GM23338 (cell line): ENCODE data around the gene DLL1. TPM values are rescaled to one million over a fixed set of nuclear protein-coding genes. Genes with fewer than 3 reads are reported as not detected.

Experiments used
- ATAC-seq: fragments of 200-7000 bp; cut with Tn5 transposase; 3 replicates; pipeline ENCODE4 v1.9.1; 2020
- DNase-seq: peaks from one replicate; pipeline ENCODE4 v3.0.0-alpha.2; 2015; ENCODE audit warnings: low spot score
- H2AFZ ChIP-seq: fragments of 200-600 bp; sonication (generic); 2 replicates; pipeline ENCODE4 v1.8.0; 2016; ENCODE audit warnings: antibody characterized with exemption, mild to moderate bottlenecking, moderate library complexity
- H3F3A ChIP-seq: fragments of 200-600 bp; sonication (generic); replicated peaks from 2 replicates; pipeline ENCODE4 v1.8.0; 2017; ENCODE audit warnings: antibody characterized with exemption, mixed run types, low read depth
- H3K27ac ChIP-seq: fragments of 200-600 bp; sonication (generic); 2 replicates; pipeline ENCODE4 v1.6.1; 2016; ENCODE audit warnings: low read depth
- H3K27me3 ChIP-seq: fragments of 200-600 bp; sonication (generic); 2 replicates; pipeline ENCODE4 v1.8.0; 2016; ENCODE audit warnings: mild to moderate bottlenecking, mixed run types, moderate library complexity; ENCODE audit not compliant: insufficient read depth
- H3K36me3 ChIP-seq: fragments of 200-600 bp; sonication (generic); 2 replicates; pipeline ENCODE4 v1.8.0; 2016; ENCODE audit warnings: mild to moderate bottlenecking; ENCODE audit not compliant: insufficient read depth
- H3K4me1 ChIP-seq: fragments of 200-600 bp; sonication (generic); 2 replicates; pipeline ENCODE4 v1.8.0; 2016; ENCODE audit warnings: mild to moderate bottlenecking, moderate library complexity; ENCODE audit not compliant: insufficient read depth
- H3K4me2 ChIP-seq: fragments of 200-600 bp; sonication (generic); 2 replicates; pipeline ENCODE4 v1.7.1; 2017; ENCODE audit warnings: mixed run types
- H3K4me3 ChIP-seq: fragments of 200-600 bp; sonication (generic); 2 replicates; pipeline ENCODE4 v1.6.1; 2016; ENCODE audit warnings: mixed run types
- H3K79me2 ChIP-seq: fragments of 200-600 bp; sonication (generic); replicated peaks from 2 replicates; pipeline ENCODE4 v1.8.0; 2017; ENCODE audit warnings: mild to moderate bottlenecking; ENCODE audit not compliant: insufficient read depth
- H3K9me2 ChIP-seq: fragments of 200-600 bp; sonication (generic); 2 replicates; pipeline ENCODE4 v1.8.0; 2017; ENCODE audit not compliant: insufficient read depth
- H4K20me1 ChIP-seq: fragments of 200-600 bp; sonication (generic); replicated peaks from 2 replicates; pipeline ENCODE4 v1.8.0; 2017; ENCODE audit warnings: mild to moderate bottlenecking; ENCODE audit not compliant: insufficient read depth
- H3K27ac Mint-ChIP-seq: 2 replicates; pipeline ENCODE4 v1.8.0; 2020; ENCODE audit warnings: inconsistent platforms, mild to moderate bottlenecking, moderate library complexity, mixed read lengths
- H3K27me3 Mint-ChIP-seq: 3 replicates; pipeline ENCODE4 v1.8.0; 2022; ENCODE audit warnings: low read depth, mild to moderate bottlenecking, moderate library complexity, mixed read lengths, inconsistent platforms; ENCODE audit not compliant: insufficient read depth, poor library complexity
- H3K36me3 Mint-ChIP-seq: 3 replicates; pipeline ENCODE4 v1.8.0; 2021; ENCODE audit warnings: low read depth, mild to moderate bottlenecking, inconsistent platforms, moderate library complexity, mixed read lengths
- H3K4me1 Mint-ChIP-seq: 3 replicates; pipeline ENCODE4 v1.8.0; 2020; ENCODE audit warnings: mild to moderate bottlenecking, inconsistent platforms, mixed read lengths
- H3K4me3 Mint-ChIP-seq: 3 replicates; pipeline ENCODE4 v1.8.0; 2021; ENCODE audit warnings: moderate library complexity, mild to moderate bottlenecking, inconsistent platforms, mixed read lengths
- H3K9me3 Mint-ChIP-seq: 3 replicates; pipeline ENCODE4 v1.8.0; 2020; ENCODE audit warnings: moderate library complexity, mild to moderate bottlenecking, inconsistent platforms, mixed read lengths
- CTCF ChIP-seq, 2 experiments: fragments of 200-600 bp in 1 of 2; sonication (generic) in 1 of 2; conservative IDR thresholded peaks; 2 replicates each; pipeline versions ENCODE4 v1.5.1 to v1.6.1; 2016 to 2017; ENCODE audit warnings: antibody characterized with exemption in 2 of 2, low read depth in 2 of 2, mild to moderate bottlenecking in 2 of 2, moderate library complexity in 1 of 2
- EZH2phosphoT487 ChIP-seq: fragments of 200-600 bp; sonication (generic); IDR thresholded peaks from one replicate; pipeline ENCODE4 v1.8.1; 2018; ENCODE audit warnings: antibody characterized with exemption; ENCODE audit not compliant: unreplicated experiment
- ZNF331 ChIP-seq: fragments of 250-450 bp; sonication (Bioruptor Pico); IDR thresholded peaks from 2 replicates; pipeline ENCODE4 v1.5.0; 2020; ENCODE audit warnings: low read depth, mild to moderate bottlenecking, moderate library complexity
- polyA plus RNA-seq: library from polyadenylated mRNA; unstranded; fragments of >200 nt; fragmentation: Nextera tagmentation; extraction: Ambion mirVana; gene quantifications from 2 replicates; pipeline ENCODE4 v1.2.1, GENCODE V29; 2016
- total RNA-seq: library from RNA; depleted of rRNA; stranded (reverse); fragments of >200 nt; shearing (Covaris generic); gene quantifications from 2 replicates; pipeline ENCODE4 v1.2.3, GENCODE V29; 2014
- TF ChIP-seq, protein P1 (sequence below): IDR thresholded peaks from 2 replicates; pipeline ENCODE4 v1.6.1; 2016; ENCODE audit warnings: antibody characterized with exemption

The DLL1 gene
- total and polyA plus RNA-seq, 2 experiments from 2014 or later: 2.2 to 4.6 TPM

GRCh38 chr6:170267688-170268087 lies 23.2 kb downstream of the DLL1 start:
- H3K79me2 ChIP-seq: no peaks in the 10 kb centered on the region
- ATAC-seq (no peak), DNase-seq (no peak)
- Mint-ChIP-seq H3K27ac (no peak overlapping the region; the same call in 1 of the 2 replicates), H3K36me3 (no peaks in the 10 kb centered on the region; the same call in 2 of the 3 replicates), H3K27me3 (peaks cover 13% of the 10 kb centered on the region), H3K9me3 (no peaks in the 10 kb centered on the region; the same call in 2 of the 3 replicates), H3K4me3 (no peak overlapping the region; the same call in 2 of the 3 replicates), H3K4me1 (peaks cover 28% of the 10 kb centered on the region)
- H3K4me2 ChIP-seq: no peak overlapping the region
- H3K27ac ChIP-seq: no peak overlapping the region
- H3K4me1 ChIP-seq: no peaks in the 10 kb centered on the region
- no peaks in the 10 kb centered on the region for H3K9me2 ChIP-seq
- no peaks in the 10 kb centered on the region for H4K20me1 ChIP-seq
- H3K27me3 ChIP-seq: no peaks in the 10 kb centered on the region
- no peaks in the 10 kb centered on the region for H3F3A ChIP-seq
- TF ChIP-seq, protein P1, sequence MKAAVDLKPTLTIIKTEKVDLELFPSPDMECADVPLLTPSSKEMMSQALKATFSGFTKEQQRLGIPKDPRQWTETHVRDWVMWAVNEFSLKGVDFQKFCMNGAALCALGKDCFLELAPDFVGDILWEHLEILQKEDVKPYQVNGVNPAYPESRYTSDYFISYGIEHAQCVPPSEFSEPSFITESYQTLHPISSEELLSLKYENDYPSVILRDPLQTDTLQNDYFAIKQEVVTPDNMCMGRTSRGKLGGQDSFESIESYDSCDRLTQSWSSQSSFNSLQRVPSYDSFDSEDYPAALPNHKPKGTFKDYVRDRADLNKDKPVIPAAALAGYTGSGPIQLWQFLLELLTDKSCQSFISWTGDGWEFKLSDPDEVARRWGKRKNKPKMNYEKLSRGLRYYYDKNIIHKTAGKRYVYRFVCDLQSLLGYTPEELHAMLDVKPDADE: no peak
- TF ChIP-seq CTCF (conservative IDR thresholded peaks at IDR 0.05; ENCODE audit: low read depth in 2 of 2) (no peak), EZH2phosphoT487 (no peak), ZNF331 (no peak)
- H3K36me3 ChIP-seq: no peaks in the 10 kb centered on the region
- no peak overlapping the region for H3K4me3 ChIP-seq
- no peak overlapping the region for H2AFZ ChIP-seq

DNA sequence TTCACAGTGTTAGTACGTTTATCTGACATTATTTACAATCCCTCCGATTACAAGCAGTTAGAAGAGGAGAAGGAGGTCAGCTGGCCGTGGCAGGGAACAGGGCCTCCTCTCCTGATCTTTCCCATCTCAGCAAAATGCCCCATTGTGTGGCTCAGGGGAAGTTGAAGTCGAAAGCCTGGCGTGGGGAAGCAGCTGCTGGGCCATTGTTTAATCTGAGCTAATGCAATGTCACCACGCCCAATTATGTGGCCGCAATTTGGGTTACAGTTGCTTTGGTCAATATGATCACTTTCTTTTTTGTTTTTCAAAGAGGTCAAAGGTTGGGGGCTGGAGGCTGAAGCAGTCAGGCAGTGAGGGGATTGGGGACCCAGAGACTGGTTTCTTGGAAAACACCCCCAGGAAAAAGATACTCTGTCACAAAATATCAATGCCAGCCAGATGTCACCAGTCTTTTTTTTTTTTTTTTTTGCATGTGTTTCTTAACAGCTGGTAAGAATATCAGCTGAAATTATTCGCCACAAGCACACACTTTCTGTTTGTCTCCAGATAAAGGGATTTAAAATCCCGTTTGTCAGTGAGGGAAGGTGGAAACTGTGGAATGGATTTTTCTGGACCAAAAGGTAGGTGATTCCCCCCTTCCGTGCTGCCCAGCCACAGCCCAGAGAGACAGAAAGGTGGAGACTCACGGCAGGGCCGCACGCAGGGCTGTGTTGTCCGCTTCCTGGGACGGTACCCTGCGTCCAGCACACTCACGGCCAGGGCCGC lies 24.6 kb downstream of the DLL1 start:
- no peak for ATAC-seq
- H3K4me2 ChIP-seq: no peak overlapping the region
- H3K4me1 Mint-ChIP-seq: peaks cover 28% of the 10 kb centered on the region

More for the DNA sequence above, 24.6 kb downstream of the DLL1 start:
- H3K36me3 ChIP-seq: no peaks in the 10 kb centered on the region
- H3K27ac ChIP-seq: no peak overlapping the region
- no peaks in the 10 kb centered on the region for H4K20me1 ChIP-seq
- Mint-ChIP-seq H3K27ac (no peak overlapping the region), H3K27me3 (peaks cover 13% of the 10 kb centered on the region), H3K9me3 (no peaks in the 10 kb centered on the region; the same call in 2 of the 3 replicates), H3K36me3 (no peaks in the 10 kb centered on the region; the same call in 2 of the 3 replicates), H3K4me3 (no peak overlapping the region)
- TF ChIP-seq, protein P1: no peak
- DNase-seq: no peak
- H3K4me3 ChIP-seq: no peak overlapping the region
- no peaks in the 10 kb centered on the region for H3K9me2 ChIP-seq
- H3K4me1 ChIP-seq: no peaks in the 10 kb centered on the region
- H3K79me2 ChIP-seq: no peaks in the 10 kb centered on the region
- H3F3A ChIP-seq: no peaks in the 10 kb centered on the region
- H2AFZ ChIP-seq: peak overlapping the region; percentile 61; the same call in 1 of the 2 replicates
- H3K27me3 ChIP-seq: no peaks in the 10 kb centered on the region
